Measurements from ENCODE around the gene ZSWIM7. TPM values are rescaled to one million over a fixed set of nuclear protein-coding genes. Genes with fewer than 3 reads are reported as not detected.
A peak's percentile ranks its signal among the peaks of the same experiment; 100 is the strongest.

Gene ZSWIM7
- total RNA-seq, 1 donor from 2014 or later, result 43.9 TPM

DNA sequence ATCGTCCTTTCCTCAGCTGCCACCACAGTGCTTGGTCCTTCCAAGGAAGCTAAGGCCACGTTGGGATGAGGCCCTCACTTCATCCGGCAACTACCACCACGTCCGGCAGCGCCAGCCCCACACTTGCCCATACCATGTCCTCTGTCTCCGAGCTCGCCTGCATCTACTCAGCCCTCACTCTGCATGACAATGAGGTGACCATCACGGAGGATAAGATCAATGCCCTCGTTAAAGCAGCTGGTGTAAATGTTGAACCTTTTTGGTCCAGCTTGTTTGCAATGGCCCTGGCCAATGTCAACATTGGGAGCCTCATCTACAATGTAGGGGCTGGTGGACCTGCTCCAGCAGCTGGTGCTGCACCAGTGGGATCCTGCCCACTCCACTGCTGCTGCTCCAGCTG is 45.0 kb upstream of the ZSWIM7 start:
- DNase-seq (ENCODE audit: low spot score), result no peak
- H3K27ac ChIP-seq, result no peak overlapping the region
- no peaks in the 10 kb centered on the region for H3K79me2 ChIP-seq (ENCODE audit: low read depth)
- peaks cover 14% of the 10 kb centered on the region for H3K36me3 ChIP-seq
- no peaks in the 10 kb centered on the region for H3F3A ChIP-seq (ENCODE audit: low read depth)
- Mint-ChIP-seq H3K4me3 (no peak overlapping the region), H3K4me1 (no peaks in the 10 kb centered on the region), H3K36me3 (peaks cover 44% of the 10 kb centered on the region), H3K27me3 (ENCODE audit: insufficient read depth, low read depth) (peaks cover 2% of the 10 kb centered on the region), H3K27ac (no peak overlapping the region), H3K9me3 (no peaks in the 10 kb centered on the region)
- TF ChIP-seq EZH2phosphoT487 (IDR thresholded peaks at IDR 0.05), result no peak
- TF ChIP-seq EZH2 (IDR thresholded peaks at IDR 0.05), result no peak
- TF ChIP-seq, protein P1, sequence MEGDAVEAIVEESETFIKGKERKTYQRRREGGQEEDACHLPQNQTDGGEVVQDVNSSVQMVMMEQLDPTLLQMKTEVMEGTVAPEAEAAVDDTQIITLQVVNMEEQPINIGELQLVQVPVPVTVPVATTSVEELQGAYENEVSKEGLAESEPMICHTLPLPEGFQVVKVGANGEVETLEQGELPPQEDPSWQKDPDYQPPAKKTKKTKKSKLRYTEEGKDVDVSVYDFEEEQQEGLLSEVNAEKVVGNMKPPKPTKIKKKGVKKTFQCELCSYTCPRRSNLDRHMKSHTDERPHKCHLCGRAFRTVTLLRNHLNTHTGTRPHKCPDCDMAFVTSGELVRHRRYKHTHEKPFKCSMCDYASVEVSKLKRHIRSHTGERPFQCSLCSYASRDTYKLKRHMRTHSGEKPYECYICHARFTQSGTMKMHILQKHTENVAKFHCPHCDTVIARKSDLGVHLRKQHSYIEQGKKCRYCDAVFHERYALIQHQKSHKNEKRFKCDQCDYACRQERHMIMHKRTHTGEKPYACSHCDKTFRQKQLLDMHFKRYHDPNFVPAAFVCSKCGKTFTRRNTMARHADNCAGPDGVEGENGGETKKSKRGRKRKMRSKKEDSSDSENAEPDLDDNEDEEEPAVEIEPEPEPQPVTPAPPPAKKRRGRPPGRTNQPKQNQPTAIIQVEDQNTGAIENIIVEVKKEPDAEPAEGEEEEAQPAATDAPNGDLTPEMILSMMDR (IDR thresholded peaks at IDR 0.05), result no peak
- no peaks in the 10 kb centered on the region for H3K4me1 ChIP-seq
- no peak overlapping the region for H3K4me2 ChIP-seq
- no peaks in the 10 kb centered on the region for H3K9me3 ChIP-seq (ENCODE audit: low read depth)
- H3K27me3 ChIP-seq, result no peaks in the 10 kb centered on the region
- no peak overlapping the region for H3K4me3 ChIP-seq
- no peak overlapping the region for H2AFZ ChIP-seq (replicated peaks)
- H3K9ac ChIP-seq, result no peak overlapping the region
- no peaks in the 10 kb centered on the region for H4K20me1 ChIP-seq (ENCODE audit: low read depth)

DNA sequence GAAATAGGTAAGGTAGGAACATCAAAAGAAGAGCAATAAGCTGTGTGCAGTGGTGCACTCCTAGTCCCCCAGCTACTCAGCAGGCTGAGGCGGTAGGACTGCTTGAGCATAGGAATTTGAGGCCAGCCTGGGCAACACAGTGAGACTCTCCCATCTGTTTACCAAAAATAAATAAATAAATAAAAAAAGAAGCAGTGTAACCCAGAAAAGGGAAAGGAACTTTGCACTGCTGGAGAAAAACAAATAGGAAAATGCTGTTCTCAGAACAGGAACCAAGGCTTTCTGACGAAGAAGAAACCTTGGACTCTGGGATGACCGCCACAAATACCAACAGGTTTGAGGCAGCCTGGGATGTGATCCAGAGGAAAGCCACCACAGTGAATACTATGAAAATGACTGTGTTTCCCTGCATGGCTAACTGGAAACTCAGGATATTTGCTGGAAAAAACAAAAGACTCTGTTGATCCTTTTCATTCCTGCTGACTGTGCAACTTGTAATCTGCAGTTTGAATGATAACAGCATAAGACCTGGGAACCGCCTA is 41.3 kb upstream of the ZSWIM7 start:
- Mint-ChIP-seq H3K27me3 (ENCODE audit: insufficient read depth, low read depth) (peaks cover 2% of the 10 kb centered on the region), H3K9me3 (no peaks in the 10 kb centered on the region), H3K4me3 (no peak overlapping the region), H3K4me1 (peaks cover 20% of the 10 kb centered on the region), H3K36me3 (peaks cover 55% of the 10 kb centered on the region), H3K27ac (no peak overlapping the region)
- H3K4me3 ChIP-seq, result no peak overlapping the region
- no peaks in the 10 kb centered on the region for H3K36me3 ChIP-seq
- no peaks in the 10 kb centered on the region for H4K20me1 ChIP-seq (ENCODE audit: low read depth)
- TF ChIP-seq EZH2phosphoT487 (IDR thresholded peaks at IDR 0.05), result no peak
- TF ChIP-seq, protein P1 (IDR thresholded peaks at IDR 0.05), result no peak
- TF ChIP-seq EZH2 (IDR thresholded peaks at IDR 0.05), result no peak
- H3F3A ChIP-seq (ENCODE audit: low read depth), result no peaks in the 10 kb centered on the region
- no peak overlapping the region for H3K27ac ChIP-seq
- H3K27me3 ChIP-seq, result no peaks in the 10 kb centered on the region
- H3K4me1 ChIP-seq, result no peaks in the 10 kb centered on the region
- H3K9me3 ChIP-seq (ENCODE audit: low read depth), result no peaks in the 10 kb centered on the region
- no peak for DNase-seq (ENCODE audit: low spot score)
- H2AFZ ChIP-seq (replicated peaks), result no peak overlapping the region
- no peak overlapping the region for H3K4me2 ChIP-seq
- H3K79me2 ChIP-seq (ENCODE audit: low read depth), result no peaks in the 10 kb centered on the region
- no peak overlapping the region for H3K9ac ChIP-seq

DNA sequence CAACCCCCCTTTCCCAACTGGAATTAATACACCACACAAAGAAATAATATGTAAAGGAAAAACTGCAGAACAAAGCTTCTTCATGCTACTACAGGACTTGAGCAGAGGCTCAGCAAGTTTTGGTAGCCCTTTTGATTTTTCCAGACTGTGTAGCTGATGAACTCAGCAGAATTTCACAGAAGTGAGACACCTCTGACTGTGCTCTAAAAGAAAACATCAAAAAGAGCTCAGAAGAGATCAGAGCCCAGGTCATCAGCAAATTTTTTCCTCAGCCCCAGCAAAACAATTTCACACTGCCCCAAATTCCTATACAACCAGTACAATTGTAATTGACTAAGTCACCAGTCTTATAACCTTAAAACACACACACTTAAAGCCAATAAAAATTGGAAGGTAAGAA is 38.1 kb upstream of the ZSWIM7 start:
- H3K36me3 Mint-ChIP-seq, result peaks cover 57% of the 10 kb centered on the region
- H3K36me3 ChIP-seq, result no peaks in the 10 kb centered on the region
- TF ChIP-seq, protein P1 (IDR thresholded peaks at IDR 0.05), result no peak
- TF ChIP-seq EZH2phosphoT487 (IDR thresholded peaks at IDR 0.05), result no peak
- no peak for TF ChIP-seq EZH2 (IDR thresholded peaks at IDR 0.05)
- H3K4me3 Mint-ChIP-seq, result no peak overlapping the region
- H3K27ac Mint-ChIP-seq, result peak overlapping the region; percentile 68
- DNase-seq (ENCODE audit: low spot score), result no peak
- H3K27ac ChIP-seq, result no peak overlapping the region
- peaks cover 3% of the 10 kb centered on the region for H3K27me3 Mint-ChIP-seq (ENCODE audit: insufficient read depth, low read depth)
- no peaks in the 10 kb centered on the region for H3K9me3 Mint-ChIP-seq
- H3K4me1 Mint-ChIP-seq, result peaks cover 20% of the 10 kb centered on the region
- H3K4me2 ChIP-seq, result no peak overlapping the region
- H3K79me2 ChIP-seq (ENCODE audit: low read depth), result no peaks in the 10 kb centered on the region
- H3K9me3 ChIP-seq (ENCODE audit: low read depth), result no peaks in the 10 kb centered on the region
- H3K27me3 ChIP-seq, result no peaks in the 10 kb centered on the region
- no peaks in the 10 kb centered on the region for H3F3A ChIP-seq (ENCODE audit: low read depth)
- H3K4me1 ChIP-seq, result no peaks in the 10 kb centered on the region
- no peak overlapping the region for H3K4me3 ChIP-seq
- no peaks in the 10 kb centered on the region for H4K20me1 ChIP-seq (ENCODE audit: low read depth)
- H3K9ac ChIP-seq, result no peak overlapping the region
- no peak overlapping the region for H2AFZ ChIP-seq (replicated peaks)
